ENCODE measurements around the gene MTERF2.

DNA sequence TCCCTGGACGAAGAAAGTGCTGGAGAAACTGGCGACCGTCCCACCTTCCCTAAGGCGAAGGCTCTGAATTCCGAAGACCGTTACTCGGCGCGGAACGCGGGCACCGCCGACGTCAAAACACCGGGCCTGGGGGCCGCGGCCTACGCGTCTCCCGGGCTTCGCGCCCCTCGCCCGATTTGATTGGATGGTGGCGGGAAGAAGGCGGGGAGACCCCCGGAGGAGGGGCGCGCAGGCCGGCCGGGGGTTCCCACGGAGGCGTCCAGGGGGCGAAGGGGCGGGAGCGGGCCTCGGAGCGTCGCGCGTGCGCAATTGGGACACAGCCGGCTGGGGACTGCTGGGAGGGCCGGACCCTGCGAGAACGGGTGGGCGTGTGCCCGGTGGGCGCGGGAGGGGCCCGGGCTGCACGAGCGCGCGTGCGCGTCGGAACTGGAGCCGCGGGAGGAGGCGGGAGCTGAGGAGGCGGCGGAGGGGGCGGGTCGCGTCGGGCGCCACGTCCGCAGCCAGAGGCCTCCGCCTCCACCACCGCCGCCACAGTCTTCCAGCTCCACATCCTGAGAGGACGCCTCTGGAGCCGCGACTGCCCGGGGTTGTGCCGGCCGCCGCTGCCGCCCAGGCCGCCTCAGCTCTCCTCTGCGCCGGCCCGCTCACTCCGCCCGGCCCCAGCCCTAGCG lies 31.4 kb downstream of the MTERF2 start, which contains the start of gene TMEM263:
- no peak for TF ChIP-seq EZH2 (IDR thresholded peaks at IDR 0.05)
- TF ChIP-seq, protein P1, sequence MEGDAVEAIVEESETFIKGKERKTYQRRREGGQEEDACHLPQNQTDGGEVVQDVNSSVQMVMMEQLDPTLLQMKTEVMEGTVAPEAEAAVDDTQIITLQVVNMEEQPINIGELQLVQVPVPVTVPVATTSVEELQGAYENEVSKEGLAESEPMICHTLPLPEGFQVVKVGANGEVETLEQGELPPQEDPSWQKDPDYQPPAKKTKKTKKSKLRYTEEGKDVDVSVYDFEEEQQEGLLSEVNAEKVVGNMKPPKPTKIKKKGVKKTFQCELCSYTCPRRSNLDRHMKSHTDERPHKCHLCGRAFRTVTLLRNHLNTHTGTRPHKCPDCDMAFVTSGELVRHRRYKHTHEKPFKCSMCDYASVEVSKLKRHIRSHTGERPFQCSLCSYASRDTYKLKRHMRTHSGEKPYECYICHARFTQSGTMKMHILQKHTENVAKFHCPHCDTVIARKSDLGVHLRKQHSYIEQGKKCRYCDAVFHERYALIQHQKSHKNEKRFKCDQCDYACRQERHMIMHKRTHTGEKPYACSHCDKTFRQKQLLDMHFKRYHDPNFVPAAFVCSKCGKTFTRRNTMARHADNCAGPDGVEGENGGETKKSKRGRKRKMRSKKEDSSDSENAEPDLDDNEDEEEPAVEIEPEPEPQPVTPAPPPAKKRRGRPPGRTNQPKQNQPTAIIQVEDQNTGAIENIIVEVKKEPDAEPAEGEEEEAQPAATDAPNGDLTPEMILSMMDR (IDR thresholded peaks at IDR 0.05), result no peak

Measured in neural progenitor cell (in vitro differentiated cells).